Measurements from ENCODE around the gene RNASET2.
"Not testable (repeated sequence)": the region's sequence is repeated elsewhere in the genome, so short reads cannot be mapped to it uniquely, and the experiment has no call there.

The RNASET2 gene

GRCh38 chr6:166898910-166899309, 57.4 kb downstream of the RNASET2 start:
- TF ChIP-seq, protein P1, sequence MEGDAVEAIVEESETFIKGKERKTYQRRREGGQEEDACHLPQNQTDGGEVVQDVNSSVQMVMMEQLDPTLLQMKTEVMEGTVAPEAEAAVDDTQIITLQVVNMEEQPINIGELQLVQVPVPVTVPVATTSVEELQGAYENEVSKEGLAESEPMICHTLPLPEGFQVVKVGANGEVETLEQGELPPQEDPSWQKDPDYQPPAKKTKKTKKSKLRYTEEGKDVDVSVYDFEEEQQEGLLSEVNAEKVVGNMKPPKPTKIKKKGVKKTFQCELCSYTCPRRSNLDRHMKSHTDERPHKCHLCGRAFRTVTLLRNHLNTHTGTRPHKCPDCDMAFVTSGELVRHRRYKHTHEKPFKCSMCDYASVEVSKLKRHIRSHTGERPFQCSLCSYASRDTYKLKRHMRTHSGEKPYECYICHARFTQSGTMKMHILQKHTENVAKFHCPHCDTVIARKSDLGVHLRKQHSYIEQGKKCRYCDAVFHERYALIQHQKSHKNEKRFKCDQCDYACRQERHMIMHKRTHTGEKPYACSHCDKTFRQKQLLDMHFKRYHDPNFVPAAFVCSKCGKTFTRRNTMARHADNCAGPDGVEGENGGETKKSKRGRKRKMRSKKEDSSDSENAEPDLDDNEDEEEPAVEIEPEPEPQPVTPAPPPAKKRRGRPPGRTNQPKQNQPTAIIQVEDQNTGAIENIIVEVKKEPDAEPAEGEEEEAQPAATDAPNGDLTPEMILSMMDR (IDR thresholded peaks at IDR 0.05), result no peak
- H3K9me3 Mint-ChIP-seq, result peaks cover 39% of the 10 kb centered on the region
- H3K4me3 Mint-ChIP-seq, result no peak overlapping the region
- DNase-seq, result no peak
- H3K27me3 Mint-ChIP-seq (ENCODE audit: low read depth, poor library complexity), result peaks cover 18% of the 10 kb centered on the region
- H3K4me1 Mint-ChIP-seq, result peaks cover 28% of the 10 kb centered on the region
- peaks cover 29% of the 10 kb centered on the region for H3K36me3 Mint-ChIP-seq (ENCODE audit: low read depth)
- peak overlapping the region; percentile 85 for H3K27ac Mint-ChIP-seq

GRCh38 chr6:166894614-166895013, 61.7 kb downstream of the RNASET2 start:
- Mint-ChIP-seq H3K36me3 (ENCODE audit: low read depth) (peaks cover 11% of the 10 kb centered on the region), H3K9me3 (peaks cover 30% of the 10 kb centered on the region)
- not testable (repeated sequence) for H3K4me1 Mint-ChIP-seq; DNase-seq; H3K27me3 Mint-ChIP-seq (ENCODE audit: low read depth, poor library complexity); H3K4me3 Mint-ChIP-seq; H3K27ac Mint-ChIP-seq

- peaks cover 32% of the 10 kb centered on the region for H3K9me3 Mint-ChIP-seq
Observed at GRCh38 chr6:166892472-166892871, 63.9 kb downstream of the RNASET2 start.

GRCh38 chr6:166886773-166887172, 69.6 kb downstream of the RNASET2 start:
- not testable (repeated sequence) for DNase-seq; H3K27ac Mint-ChIP-seq; H3K36me3 Mint-ChIP-seq (ENCODE audit: low read depth); H3K4me1 Mint-ChIP-seq; H3K4me3 Mint-ChIP-seq; H3K27me3 Mint-ChIP-seq (ENCODE audit: low read depth, poor library complexity)
- H3K9me3 Mint-ChIP-seq, result peaks cover 72% of the 10 kb centered on the region

More at GRCh38 chr6:166892472-166892871, 63.9 kb downstream of the RNASET2 start:
- not testable (repeated sequence) for H3K4me3 Mint-ChIP-seq; H3K4me1 Mint-ChIP-seq; H3K27me3 Mint-ChIP-seq (ENCODE audit: low read depth, poor library complexity); H3K36me3 Mint-ChIP-seq (ENCODE audit: low read depth); DNase-seq
- H3K27ac Mint-ChIP-seq, result peak overlapping the region; percentile 21

GRCh38 chr6:166884958-166885357, 71.4 kb downstream of the RNASET2 start:
- not testable (repeated sequence) for H3K36me3 Mint-ChIP-seq (ENCODE audit: low read depth); H3K27ac Mint-ChIP-seq; H3K27me3 Mint-ChIP-seq (ENCODE audit: low read depth, poor library complexity); DNase-seq; H3K4me1 Mint-ChIP-seq; H3K4me3 Mint-ChIP-seq
- peaks cover 61% of the 10 kb centered on the region for H3K9me3 Mint-ChIP-seq

DNA sequence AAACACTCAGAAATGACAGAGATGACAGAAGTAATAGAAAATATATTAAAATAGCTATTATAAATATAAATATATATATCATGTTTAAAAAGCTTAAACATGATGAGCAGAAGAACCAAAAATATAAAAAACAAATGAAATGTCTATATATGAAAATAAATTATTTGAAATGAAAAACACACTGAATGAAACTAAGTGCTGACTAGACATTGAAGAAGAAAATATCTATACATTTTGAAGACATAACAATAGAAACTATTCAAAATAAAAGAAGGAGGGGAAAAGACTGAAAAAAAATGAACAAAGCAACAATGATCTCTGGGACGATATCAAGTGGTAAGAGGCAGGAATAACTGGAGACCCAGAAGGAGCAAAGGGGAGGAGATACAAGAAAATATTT, 76.8 kb downstream of the RNASET2 start:
- no peaks in the 10 kb centered on the region for H3K36me3 Mint-ChIP-seq (ENCODE audit: low read depth)
- DNase-seq, result no peak
- H3K4me1 Mint-ChIP-seq, result no peaks in the 10 kb centered on the region
- H3K27ac Mint-ChIP-seq, result no peak overlapping the region
- H3K27me3 Mint-ChIP-seq (ENCODE audit: low read depth, poor library complexity), result peaks cover 8% of the 10 kb centered on the region
- peaks cover 20% of the 10 kb centered on the region for H3K9me3 Mint-ChIP-seq
- TF ChIP-seq, protein P1 (IDR thresholded peaks at IDR 0.05), result no peak
- no peak overlapping the region for H3K4me3 Mint-ChIP-seq
